Neutrophil (primary cell): Measurements from ENCODE around the gene GPN2.

Source experiments
- H3K27ac ChIP-seq: fragments of 200-600 bp; sonication (generic); 2 replicates; pipeline ENCODE4 v1.5.1; 2016; ENCODE audit warnings: mild to moderate bottlenecking, moderate library complexity
- H3K27me3 ChIP-seq: fragments of 200-600 bp; sonication (generic); 2 replicates; pipeline ENCODE4 v1.6.0; 2016; ENCODE audit warnings: mild to moderate bottlenecking
- H3K36me3 ChIP-seq: fragments of 200-600 bp; sonication (generic); 2 replicates; pipeline ENCODE4 v1.5.1; 2017
- H3K4me1 ChIP-seq, 2 experiments: fragments of 200-600 bp in 1 of 2; sonication (generic) in 1 of 2; 1 replicate in 1 of 2; 2 replicates in 1 of 2; pipeline versions ENCODE4 v1.5.1 to v1.6.1; 2013 to 2016; ENCODE audit warnings: low read depth in 1 of 2, low read length in 1 of 2, mild to moderate bottlenecking in 1 of 2, moderate library complexity in 1 of 2; ENCODE audit not compliant: control insufficient read depth in 1 of 2, insufficient read depth in 1 of 2
- H3K4me3 ChIP-seq, 2 experiments: fragments of 200-600 bp in 1 of 2; sonication (generic) in 1 of 2; 1 replicate in 1 of 2; 2 replicates in 1 of 2; pipeline ENCODE4 v1.5.1; 2013 to 2016; ENCODE audit warnings: low read depth in 1 of 2, low read length in 1 of 2, mild to moderate bottlenecking in 1 of 2, moderate library complexity in 1 of 2
- H3K9me3 ChIP-seq: fragments of 200-600 bp; sonication (generic); 2 replicates; pipeline ENCODE4 v1.5.1; 2016
- TF ChIP-seq, protein P1 (sequence below): fragments of 200-600 bp; sonication (generic); IDR thresholded peaks from 2 replicates; pipeline ENCODE4 v1.5.1; 2016; ENCODE audit warnings: antibody characterized with exemption

Gene GPN2

GRCh38 chr1:26889551-26890466 is at the start of gene GPN2:
Gene GPN2, minus strand, starts transcription at chr1:26890283. Its CDS starts 187 bp downstream, at chr1:26890096.
- peak within 1 kb of the TSS; percentile 92 for H3K27ac ChIP-seq
- no peaks in the 10 kb centered on the region for H3K9me3 ChIP-seq
- peaks cover 16 to 18% of the 10 kb centered on the region in 2 experiments for H3K4me1 ChIP-seq
- H3K36me3 ChIP-seq, result peaks cover 68% of the 10 kb centered on the region
- TF ChIP-seq, protein P1, sequence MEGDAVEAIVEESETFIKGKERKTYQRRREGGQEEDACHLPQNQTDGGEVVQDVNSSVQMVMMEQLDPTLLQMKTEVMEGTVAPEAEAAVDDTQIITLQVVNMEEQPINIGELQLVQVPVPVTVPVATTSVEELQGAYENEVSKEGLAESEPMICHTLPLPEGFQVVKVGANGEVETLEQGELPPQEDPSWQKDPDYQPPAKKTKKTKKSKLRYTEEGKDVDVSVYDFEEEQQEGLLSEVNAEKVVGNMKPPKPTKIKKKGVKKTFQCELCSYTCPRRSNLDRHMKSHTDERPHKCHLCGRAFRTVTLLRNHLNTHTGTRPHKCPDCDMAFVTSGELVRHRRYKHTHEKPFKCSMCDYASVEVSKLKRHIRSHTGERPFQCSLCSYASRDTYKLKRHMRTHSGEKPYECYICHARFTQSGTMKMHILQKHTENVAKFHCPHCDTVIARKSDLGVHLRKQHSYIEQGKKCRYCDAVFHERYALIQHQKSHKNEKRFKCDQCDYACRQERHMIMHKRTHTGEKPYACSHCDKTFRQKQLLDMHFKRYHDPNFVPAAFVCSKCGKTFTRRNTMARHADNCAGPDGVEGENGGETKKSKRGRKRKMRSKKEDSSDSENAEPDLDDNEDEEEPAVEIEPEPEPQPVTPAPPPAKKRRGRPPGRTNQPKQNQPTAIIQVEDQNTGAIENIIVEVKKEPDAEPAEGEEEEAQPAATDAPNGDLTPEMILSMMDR, result no peak
- H3K27me3 ChIP-seq, result no peaks in the 10 kb centered on the region
- H3K4me3 ChIP-seq, result peak within 1 kb of the TSS; percentile 82

DNA sequence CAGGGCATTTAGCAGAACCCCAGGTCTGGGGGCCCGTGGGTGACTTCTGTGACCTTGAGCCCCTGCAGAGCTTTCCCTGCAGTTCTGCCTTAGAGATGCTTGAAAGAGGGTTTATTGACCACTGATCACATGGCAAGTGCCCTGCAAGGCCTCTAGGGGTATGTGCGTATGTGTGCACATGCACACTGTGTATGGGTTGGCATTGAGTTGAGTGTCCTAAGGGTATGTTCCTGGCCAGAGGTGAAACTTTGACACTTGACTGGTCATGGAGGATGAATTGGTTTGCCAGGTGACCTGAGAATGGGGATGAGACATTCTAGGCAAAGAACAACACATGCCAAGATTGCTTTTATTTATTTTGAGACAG is 48.6 kb upstream of the GPN2 start:
- Histone ChIP-seq H3K27me3 (no peaks in the 10 kb centered on the region), H3K4me3 (no peak overlapping the region), H3K4me1 (no peaks in the 10 kb centered on the region), H3K27ac (no peak overlapping the region), H3K9me3 (no peaks in the 10 kb centered on the region), H3K36me3 (peaks cover 39% of the 10 kb centered on the region)
- TF ChIP-seq, protein P1, result no peak

DNA sequence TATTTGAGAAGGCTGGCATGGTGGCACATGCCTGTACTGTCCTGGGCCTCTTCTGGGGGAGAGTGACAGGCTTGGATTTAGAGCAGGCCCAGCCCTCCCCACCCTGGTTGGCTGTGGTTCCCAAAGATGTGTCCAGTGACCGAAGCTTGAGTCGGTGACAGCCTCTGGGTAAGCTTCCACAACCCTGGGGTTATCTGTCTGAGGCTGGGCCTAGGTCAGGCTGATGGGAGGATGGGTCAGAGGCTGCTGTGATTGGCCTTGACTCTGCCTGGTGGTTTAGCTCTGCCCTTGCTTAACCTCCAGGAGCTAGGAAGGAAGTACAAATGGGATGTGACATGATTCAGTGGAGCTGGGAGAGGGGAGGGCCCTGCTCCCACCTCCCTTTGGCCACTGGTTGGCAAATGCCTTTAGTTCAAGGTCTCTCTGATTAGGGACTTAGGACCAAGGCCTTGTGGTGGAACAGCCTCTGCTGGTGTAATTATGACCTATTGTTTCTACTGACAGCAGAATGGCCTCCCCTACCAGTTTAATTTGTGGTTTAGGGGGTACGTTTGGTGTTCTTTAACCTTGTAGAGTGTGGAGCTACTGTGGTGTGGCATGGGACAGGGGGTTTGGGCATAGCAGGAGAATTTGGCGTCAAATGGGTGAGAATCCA is 48.0 kb upstream of the GPN2 start:
- H3K27me3 ChIP-seq, result no peaks in the 10 kb centered on the region
- no peak overlapping the region for H3K4me3 ChIP-seq
- TF ChIP-seq, protein P1, result no peak
- no peak overlapping the region for H3K27ac ChIP-seq
- H3K9me3 ChIP-seq, result no peaks in the 10 kb centered on the region
- H3K36me3 ChIP-seq, result peaks cover 34% of the 10 kb centered on the region
- no peaks in the 10 kb centered on the region for H3K4me1 ChIP-seq

GRCh38 chr1:26936823-26937222 is 46.7 kb upstream of the GPN2 start:
- H3K4me1 ChIP-seq, result no peaks in the 10 kb centered on the region
- H3K27ac ChIP-seq, result no peak overlapping the region
- no peaks in the 10 kb centered on the region for H3K9me3 ChIP-seq
- no peaks in the 10 kb centered on the region for H3K27me3 ChIP-seq
- TF ChIP-seq, protein P1, result no peak
- peaks cover 21% of the 10 kb centered on the region for H3K36me3 ChIP-seq
- H3K4me3 ChIP-seq, result no peak overlapping the region

DNA sequence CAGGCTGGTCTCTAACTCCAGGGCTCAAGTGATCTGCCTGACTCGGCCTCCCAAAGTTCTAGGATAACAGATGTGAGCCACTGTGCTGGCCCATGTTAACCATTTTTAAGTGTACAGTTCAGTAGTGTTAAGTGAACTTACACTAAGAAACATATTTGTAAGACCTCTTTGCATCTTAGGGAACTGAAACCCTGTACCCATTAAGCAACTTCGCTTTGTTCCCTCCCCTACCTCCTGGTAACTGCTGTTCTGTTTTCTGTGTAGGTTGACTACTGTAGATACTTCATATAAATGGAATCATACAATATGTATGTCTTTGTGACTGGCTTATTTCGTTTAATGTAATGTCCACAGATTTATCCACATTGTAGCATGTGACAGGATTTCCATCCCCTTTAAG is 42.4 kb upstream of the GPN2 start:
- no peaks in the 10 kb centered on the region for H3K9me3 ChIP-seq
- no peaks in the 10 kb centered on the region for H3K27me3 ChIP-seq
- H3K4me1 ChIP-seq, result no peaks in the 10 kb centered on the region
- H3K27ac ChIP-seq, result no peak overlapping the region
- H3K4me3 ChIP-seq, result no peak overlapping the region
- H3K36me3 ChIP-seq, result peaks cover 21% of the 10 kb centered on the region
- TF ChIP-seq, protein P1, result no peak
